Measurements from ENCODE around the gene DIP2C.
"Not testable (repeated sequence)": the region's sequence is repeated elsewhere in the genome, so short reads cannot be mapped to it uniquely, and the experiment has no call there.

The DIP2C gene

DNA sequence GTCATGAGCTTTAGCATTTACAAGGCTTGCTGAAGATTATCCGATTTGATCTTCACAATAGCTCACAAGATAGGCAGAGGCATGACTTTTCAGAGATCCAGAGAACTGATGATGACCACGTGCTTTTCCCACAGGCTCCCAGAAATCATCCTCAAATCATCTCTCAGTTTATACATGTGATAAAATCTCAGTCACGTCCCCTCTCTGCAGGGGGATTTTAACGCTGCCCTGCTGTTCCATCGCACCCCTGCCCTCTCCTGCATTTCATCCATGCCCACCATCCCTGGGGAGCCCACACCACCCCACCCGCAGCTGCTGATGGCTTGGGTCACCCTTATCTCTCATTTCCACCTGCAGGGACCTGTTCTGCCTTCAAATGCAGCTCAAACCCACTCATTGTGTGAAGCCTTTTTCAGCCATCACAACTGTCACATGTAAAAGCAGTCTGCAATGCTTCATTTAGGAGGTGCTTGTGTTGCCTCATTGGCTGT is 141.8 kb downstream of the DIP2C start:
- no peak for DNase-seq

DNA sequence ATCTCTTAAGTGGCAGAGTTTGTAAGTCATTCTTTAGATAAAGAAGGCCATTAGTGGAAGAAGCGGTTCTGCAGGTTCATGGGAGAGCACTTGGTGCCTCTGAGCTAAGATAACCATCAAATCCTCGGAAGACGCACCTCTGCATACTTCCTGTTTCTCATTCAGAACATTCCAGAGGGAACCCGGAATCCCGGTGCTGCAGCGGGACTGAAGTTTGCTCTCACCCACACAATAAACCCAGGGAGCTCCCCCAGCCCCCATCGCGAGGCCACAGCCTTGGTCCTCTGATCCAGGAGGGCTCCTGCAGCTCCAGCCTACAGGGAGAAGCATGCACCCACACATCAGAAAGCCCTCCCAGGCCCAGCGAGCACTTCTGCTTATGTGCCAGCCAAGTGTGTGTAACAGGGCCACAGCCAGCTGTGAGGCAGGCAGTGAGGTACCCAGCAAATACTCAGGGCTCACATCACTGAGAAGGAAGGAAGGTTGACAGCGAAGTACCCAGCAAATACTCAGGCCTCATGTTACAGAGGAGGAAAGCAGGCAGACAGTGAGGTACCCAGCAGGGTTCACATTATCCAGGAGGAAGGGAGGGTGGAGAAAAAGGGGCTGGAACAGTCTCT is 142.4 kb downstream of the DIP2C start:
- DNase-seq, result peak; percentile 32 to 46

DNA sequence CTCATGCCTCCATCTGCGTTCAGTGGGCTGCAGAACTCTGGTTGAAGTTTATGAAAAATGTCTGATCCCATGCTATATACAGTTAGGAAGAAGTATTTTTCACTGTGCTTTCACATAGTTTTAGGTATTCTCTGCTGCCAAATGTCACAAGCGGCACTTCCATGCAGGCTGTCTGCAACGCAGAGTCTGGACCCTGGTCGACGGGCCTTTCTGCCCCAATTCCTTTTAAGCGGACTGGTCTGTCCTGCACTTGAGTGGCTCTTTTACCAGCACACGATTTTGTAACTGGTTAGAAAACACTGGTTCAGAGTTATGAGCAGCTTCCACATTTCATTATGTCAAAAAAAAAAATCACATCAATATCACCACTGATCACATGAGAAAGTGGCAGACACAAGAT is 143.0 kb downstream of the DIP2C start:
- DNase-seq, result no peak

DNA sequence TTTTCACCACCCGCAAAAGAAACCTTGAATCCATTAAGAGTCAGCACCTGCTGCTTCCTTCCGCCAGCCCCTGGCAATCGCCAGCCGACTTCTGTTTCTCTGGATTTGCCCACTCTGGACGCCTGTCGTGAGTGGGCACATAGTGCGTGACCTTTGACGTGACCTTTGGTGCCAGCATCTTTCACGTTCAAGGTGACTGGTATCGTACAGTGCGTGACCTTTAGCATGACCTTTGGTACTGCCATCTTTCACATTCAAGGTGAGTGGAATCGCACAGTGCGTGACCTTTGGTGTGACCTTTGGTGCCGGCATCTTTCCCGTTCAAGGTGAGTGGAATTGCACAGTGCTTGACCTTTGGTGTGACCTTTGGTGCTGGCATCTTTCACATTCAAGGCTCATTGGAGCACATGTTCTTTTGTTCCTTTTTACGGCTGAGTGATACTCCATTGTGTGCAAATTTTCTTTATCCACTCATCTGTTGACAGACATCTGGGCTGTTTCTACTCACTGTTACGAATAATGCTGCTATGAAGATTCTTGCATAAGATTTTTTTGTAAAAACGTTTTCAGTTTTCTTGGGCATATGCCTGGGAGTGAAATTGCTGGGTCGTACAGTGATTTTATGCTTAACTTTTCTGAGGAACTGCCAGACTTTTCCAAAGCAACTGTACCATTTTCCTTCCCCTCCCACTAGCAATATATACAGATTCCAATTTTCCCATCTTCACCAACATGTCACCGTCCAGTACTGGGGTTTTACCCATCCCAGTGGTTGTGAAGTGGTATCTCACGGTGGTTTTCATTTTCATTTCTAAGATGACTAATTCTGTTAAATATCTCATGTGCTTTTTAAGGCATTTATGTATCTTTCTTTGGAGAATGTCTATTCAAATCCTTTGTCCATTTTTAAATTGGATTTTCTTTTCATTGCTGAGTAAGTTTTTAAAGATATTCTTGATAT is 145.3 kb downstream of the DIP2C start:
- DNase-seq, result no peak

DNA sequence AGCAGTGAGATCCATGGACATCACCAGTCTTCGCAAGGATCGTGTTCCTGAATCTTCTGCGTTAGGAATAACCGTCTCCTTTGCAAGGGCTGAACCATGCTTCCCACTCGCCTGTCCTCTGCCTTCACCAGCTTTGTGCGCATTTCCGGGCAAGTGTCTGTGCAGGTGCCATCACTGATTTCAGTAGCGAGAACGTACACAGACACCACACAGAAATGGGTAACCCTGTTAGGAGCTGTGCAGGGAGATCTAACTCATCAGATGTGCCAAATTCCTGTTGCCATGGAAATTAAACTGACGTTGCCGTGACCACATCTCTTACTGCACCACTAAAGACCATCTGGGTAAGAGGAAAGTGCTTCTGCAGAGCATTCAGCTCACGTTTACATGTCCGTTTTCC is 146.3 kb downstream of the DIP2C start:
- no peak for DNase-seq

DNA sequence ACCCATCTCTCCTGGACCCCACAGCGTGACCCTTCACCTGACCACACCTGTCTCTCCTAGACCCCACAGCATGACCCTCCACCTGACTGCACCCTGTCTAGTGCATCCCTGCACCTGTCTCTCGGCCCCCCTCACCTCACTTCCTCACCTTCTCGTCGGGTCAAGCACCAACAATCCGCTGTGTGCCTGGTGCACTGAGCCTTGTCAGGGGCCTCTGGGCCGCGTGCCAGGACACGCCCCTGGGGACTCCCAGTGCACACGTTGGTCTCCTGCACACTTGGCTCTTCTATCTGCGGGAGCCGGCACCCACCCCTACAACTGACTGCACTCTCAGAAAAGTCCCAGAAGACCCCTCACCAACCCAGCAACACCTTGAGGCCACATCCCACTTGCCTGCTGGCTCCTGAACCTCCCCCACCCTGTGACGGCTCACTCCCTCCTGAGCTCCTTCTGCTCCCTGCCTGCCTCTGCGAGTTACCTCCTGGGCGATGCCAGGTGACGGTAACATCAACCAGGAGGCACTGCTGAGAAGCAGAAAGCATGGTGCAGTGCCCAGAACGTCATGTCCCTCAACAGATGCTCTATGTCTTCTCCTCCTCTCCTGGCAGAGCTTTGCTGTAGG is 147.6 kb downstream of the DIP2C start:
- DNase-seq, result no peak

DNA sequence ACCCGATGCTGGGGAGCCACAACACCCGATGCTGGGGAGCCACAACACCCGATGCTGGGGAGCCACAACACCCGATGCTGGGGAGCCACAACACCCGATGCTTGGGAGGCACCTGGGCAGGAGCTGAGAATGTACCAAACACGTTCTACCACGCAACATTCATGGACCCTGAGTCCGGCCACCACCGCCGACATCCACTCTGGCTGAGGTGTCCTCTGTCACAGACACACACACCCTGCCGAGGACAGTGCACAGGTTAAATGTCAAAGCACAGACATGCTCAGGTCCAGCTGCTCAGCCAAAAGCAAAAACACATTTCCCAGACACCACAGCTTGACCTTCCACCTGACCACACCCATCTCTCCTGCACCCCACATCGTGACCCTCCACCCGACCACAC is 148.4 kb downstream of the DIP2C start:
- DNase-seq, result no peak

DNA sequence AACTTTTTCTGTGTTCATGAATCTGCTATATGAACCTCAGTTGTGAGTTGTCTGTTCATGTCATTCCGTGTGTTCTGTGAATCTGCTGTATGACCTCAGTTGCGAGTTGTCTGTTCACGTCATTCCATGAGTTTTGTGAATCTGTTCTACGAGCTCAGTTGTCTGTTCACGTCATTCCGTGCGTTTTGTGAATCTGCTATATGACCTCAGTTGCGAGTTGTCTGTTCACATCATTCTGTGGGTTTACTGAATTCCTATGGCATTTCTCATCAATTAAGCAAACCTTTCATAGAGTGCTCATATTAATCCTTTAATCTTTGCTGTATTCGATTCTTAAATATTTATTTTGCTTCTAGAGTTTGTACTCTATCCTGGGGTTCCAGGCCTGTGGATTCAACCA is 150.6 kb downstream of the DIP2C start:
- DNase-seq, result no peak

DNA sequence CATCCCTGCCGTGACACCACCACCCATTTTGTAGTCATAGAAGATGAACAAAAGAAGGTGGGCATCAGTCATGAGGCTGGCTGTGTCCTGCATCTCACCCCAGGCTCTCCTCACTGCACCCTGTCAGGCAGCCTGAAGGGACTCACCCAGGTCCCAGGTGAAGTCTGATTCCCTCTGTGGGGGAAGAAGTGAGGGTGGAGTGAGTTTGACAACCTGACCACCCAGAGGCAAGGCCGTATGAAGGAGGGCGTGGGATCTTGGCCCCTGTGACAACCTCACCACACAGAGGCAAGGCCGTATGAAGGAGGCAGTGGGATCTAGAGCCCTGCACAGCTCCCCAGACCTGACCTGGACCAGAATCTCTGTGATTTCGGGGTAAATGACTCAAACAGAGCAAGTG is 152.5 kb downstream of the DIP2C start:
- DNase-seq, result no peak

DNA sequence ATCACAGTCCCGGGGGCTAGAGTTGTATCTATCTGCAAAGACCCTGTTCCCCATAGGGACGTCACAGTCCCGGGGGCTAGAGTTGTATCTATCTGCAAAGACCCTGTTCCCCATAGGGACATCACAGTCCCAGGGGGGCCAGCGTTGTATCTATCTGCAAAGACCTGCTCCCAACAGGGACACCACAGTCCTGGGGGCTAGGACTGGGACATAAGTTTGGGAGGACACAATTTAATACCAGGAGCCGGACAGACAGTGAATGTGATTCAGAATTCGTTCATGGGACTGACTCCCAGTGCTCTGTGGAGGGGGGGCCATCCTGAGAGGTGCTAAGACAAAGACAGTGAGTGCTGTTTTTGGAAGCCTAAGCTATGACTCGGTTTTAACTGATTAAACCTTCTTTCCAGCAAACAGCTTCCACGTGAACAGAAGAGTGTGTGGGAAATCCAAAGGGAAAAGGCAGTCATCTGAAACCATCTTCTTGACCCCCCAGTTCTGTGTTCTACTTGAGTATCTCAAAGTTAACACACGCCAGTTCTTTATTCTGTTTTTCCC is 153.0 kb downstream of the DIP2C start:
- DNase-seq, result no peak

DNA sequence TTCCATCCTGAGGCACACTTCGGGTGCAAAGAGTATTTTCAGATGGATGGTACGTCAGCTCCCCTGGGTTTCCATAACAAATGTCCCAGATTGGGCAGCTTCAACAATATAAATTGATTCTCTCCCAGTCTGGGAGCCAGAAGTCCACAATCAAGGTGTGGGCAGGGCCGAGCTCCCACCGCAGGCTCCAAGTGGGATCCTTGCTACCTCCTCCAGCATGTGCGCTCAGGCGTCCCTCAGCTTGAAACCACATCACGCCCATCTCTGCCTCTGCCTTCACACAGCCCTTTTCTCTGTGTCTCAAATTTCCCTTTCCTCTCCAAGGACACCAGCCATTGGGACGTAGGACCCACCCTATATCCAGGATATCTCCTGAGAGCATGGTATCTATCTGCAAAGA is 153.5 kb downstream of the DIP2C start:
- no peak for DNase-seq

DNA sequence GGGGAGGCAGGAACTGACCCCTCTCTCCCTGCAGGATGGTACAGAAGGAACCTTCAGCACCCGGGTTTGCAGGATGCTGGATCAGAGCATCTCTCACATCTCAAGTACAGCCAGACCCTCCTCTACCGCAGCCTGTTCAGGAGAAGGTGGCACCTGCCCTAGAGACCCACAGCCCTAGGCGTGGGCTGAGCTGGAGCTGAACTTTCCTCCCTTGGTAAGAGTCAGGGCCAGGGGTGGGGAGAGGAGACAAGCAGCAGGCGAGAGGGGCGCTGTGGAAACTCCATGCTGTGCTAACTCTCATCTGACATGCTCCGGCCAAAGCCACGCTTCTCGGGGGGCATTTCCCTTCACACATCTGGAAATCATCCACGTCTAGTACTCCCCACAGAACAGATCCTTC is 154.4 kb downstream of the DIP2C start:
- DNase-seq, result no peak

DNA sequence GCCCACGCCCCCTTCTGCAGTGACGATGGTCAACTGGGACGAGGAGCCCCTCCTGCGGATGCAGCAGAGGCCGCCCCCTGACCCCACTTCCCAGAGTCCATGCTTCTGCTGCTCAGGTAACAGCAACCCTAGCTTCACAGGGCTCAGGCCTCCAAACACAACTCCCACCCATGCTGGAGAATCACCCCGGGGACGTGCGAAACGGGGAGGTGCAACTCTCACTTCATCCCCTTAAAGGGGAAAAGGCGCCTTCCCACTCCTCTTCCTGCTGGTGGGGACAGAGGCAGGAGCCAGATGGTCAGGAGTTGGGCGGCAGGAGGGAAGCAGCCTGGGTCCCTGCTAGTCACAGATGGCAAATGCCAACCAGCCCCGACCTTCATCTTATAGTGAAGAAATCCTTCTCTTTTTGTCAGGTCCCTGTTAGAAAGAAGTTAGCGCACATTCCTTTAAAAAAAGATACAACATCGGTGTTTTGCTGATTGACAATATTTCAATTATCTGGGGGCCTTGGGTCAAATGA is 155.4 kb downstream of the DIP2C start:
- no peak for DNase-seq

DNA sequence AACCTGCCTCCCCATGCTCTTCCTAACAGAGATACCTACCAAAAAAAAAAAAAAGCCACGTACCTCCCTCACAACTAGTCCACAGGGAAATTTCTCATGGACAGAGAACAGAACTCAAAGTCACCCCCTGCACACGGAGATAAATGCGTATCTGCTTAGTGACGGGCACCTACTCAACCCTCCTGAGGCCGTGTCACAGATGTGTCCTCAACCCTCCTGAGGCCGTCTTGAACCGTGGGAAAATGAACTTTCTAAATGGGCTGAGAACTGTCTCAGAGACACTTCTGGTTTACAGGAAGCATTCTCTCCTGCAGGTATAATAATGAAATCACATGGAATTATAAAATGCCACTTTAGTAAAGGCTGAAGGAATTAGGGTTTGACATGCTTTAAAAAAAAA is 155.9 kb downstream of the DIP2C start:
- no peak for DNase-seq

DNA sequence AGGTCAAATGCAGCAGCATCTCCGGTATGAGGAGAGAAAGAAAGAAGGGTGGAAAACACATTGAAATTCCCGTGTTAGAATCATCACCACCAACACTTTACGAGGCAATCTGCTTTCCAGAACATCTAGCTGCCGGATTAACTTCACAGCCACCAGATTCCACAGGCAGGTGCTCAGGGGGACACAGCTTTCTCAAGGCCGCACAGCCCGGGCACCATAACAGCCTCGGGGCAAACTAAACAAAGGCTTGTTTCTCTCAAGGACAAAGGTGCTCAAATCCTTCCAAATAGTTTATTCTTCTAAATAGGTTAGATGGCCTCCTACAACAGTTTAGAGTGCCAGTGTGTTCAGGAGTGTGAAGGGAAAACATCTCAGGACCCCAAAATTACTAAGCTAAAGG is 156.3 kb downstream of the DIP2C start:
- DNase-seq, result no peak

DNA sequence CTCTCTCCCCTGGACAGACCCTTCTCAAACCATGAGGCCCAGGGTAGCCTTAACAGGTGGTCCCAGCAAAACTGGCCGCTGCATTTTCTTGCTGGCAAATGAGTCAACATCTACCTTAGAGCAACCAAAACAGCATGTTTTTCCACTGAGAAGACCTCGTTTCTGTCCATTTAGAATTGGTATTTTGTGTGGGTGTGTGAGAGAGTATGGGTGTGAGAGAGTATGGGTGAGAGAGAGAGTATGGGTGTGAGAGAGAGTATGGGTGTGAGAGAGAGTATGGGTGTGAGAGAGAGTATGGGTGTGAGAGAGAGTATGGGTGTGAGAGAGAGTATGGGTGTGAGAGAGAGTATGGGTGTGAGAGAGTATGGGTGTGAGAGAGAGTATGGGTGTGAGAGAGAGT is 157.1 kb downstream of the DIP2C start:
- not testable (repeated sequence) for DNase-seq

DNA sequence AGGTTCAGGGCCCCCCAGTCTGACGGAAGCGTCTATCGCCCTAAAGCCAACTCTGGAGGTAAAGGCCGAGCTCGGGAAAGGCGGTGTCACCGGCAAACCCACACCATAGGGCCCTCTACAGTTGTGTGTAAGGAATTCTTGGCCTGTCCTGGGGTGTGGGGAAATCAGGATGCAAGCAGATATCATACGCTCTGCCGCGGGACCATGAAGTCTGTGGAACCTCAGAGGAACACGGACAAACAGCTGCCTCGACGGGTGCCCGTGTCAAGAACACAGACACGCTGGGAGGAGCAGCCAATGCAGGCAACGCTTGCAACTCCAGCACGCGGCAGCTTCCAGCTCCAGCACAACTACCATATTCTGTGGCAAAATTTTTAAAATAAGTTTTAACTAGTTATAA is 157.9 kb downstream of the DIP2C start:
- DNase-seq, result no peak

DNA sequence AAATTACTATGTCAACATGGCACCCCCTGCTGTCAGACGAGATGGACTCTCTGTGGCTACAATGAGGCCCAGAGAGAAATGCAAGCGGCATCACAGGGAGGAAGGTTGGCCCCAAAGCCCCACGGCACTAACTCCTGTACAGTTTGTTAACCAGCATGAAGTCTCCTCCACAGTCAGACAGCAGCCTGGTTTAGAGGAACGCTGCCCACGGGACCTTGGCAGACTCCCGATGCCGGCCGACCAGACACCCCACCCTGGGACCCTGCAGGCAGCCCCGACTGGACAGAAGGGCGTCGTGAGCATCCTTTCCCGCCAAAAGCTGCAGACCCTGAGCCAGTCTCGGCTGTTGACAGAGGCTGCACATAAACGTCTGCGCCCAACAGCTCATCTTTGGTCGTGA is 158.8 kb downstream of the DIP2C start:
- no peak for DNase-seq

DNA sequence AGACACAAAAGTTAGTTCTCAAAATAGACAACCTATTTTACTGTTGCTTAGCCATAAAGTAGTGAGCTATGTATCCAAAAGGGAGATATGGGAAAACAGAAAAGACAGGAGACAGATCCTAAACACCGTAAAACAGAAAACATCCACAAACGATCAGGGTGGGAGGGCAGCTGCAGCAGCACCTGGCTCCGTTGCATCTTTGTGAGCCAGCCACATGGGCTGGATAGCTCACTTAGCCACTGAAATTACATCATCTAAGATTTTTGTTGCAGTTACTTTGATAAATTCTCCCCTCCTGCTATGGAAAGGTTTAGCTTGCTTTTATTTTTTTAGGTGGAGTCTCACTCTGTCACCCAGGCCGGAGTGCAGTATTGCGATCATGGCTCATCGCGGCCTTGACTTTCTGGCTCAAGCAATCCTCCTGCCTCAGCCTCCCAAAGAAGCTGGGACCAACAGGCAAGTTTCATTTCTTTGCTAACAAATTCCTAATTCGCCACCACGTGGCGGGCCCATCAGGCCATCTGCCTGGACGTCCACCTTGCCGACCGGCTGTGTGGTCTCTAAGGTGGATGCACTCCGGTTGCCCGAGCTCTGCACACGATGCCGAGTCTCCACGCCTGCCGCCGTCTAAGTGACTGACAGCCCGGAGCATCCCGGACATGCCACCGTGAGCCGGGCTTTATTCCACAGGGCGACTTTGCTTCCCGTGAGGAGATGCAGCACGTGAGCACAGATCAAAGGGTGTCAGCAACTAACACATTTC is 159.8 kb downstream of the DIP2C start:
- DNase-seq, result no peak

DNA sequence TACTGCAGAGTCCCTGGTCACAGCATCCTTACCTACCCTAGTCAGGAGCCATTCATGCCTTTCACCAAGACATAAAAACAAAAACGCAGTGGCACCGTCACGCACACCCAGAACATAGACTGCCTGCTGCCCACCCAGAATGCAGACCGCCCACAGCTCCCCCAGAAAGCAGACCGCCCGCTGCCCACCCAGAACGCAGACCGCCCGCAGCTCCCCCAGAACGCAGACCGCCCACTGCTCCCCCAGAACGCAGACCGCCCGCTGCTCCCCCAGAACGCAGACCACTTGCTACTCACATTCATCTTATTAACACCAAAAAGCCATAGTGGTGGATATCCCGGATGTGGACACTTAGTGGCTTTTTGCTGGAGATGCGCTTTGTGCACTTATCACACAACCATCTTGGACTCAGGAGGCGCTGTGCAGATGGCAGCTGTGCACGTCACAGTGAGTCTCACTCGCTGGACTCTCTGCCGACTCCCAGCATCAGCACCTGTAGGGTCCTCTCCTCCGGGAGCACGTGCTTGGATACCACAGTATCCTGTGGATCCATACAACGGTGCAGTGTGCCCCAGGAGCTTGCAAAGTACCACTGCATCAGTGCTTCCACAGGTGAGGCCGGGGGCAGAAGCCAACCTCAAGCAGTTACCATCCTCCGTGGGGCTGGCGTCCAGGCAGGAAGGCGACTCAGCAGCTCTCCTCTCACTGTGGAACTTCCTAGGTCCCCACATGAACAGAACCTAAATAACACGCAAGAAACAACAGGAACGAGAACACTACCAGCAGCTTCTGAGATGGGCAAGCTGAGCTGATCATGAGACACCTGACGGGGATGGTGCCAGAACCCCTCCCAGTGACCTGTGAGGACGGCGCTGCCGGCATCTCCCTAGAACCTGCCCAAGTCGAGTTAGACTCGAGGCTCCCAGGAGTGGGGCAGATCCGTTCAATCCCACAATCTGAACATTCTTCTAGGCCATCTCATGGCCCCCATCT is 161.0 kb downstream of the DIP2C start:
- no peak for DNase-seq

DNA sequence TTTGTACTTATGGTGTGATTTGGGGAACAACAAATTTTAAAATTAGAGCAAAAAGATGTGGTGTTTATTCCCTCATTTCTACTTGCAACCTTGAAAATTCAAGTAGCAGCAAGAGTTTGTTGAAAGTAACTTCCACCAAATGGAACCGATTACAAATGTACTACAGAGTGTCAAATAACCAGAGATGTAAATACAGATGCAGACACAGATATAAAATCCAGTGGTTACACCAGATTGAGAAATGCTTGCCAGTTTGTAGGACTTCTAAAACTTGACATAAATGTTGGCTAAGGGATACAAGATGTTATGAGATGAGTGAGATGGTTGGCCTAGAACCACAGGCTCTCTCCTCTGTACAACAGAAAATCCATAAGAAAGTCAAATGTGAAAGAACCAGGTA is 162.1 kb downstream of the DIP2C start:
- no peak for DNase-seq
